T-helper 17 cell (primary cell): ENCODE data around the gene DIP2C. TPM values are rescaled to one million over a fixed set of nuclear protein-coding genes. Genes with fewer than 3 reads are reported as not detected.
"Not testable (repeated sequence)": the region's sequence is repeated elsewhere in the genome, so short reads cannot be mapped to it uniquely, and the experiment has no call there.

Source experiments
- ATAC-seq: fragments of 150-1000 bp; cut with Tn5 transposase; 2 replicates; pipeline ENCODE4 v1.10.0; 2021; ENCODE audit warnings: mild to moderate bottlenecking, moderate library complexity
- DNase-seq, 3 donors: peaks; one replicate each; pipeline versions ENCODE4 v3.0.0 to v3.0.0-alpha.2; 2020 to 2021
- H3K9me3 ChIP-seq: one replicate; pipeline ENCODE4 v1.7.0; 2013; ENCODE audit warnings: low read length, mild to moderate bottlenecking; ENCODE audit not compliant: control insufficient read depth, poor library complexity, severe bottlenecking
- H3K27ac Mint-ChIP-seq: one replicate; pipeline ENCODE4 v1.8.0; 2022; ENCODE audit warnings: mild to moderate bottlenecking, moderate library complexity, mixed read lengths
- H3K27me3 Mint-ChIP-seq: one replicate; pipeline ENCODE4 v1.8.0; 2022; ENCODE audit warnings: mixed read lengths
- H3K36me3 Mint-ChIP-seq: one replicate; pipeline ENCODE4 v1.8.0; 2022; ENCODE audit warnings: low read depth, mixed read lengths
- H3K4me1 Mint-ChIP-seq: one replicate; pipeline ENCODE4 v1.8.0; 2022; ENCODE audit warnings: mild to moderate bottlenecking, mixed read lengths
- H3K4me3 Mint-ChIP-seq: one replicate; pipeline ENCODE4 v1.8.0; 2022; ENCODE audit warnings: mild to moderate bottlenecking, moderate library complexity, mixed read lengths
- total RNA-seq, 4 donors: library from RNA in 2 of 4; stranded (reverse) in 2 of 4; gene quantifications; one replicate each; pipeline ENCODE4 v1.2.3 and lab custom pipeline; 2022 to 2026

The DIP2C gene
- total RNA-seq, 2 donors from 2014 or later: 4.1 to 6.0 TPM

GRCh38 chr10:373526-374309 is 315.8 kb downstream of the DIP2C start:
- H3K4me1 Mint-ChIP-seq: no peaks in the 10 kb centered on the region
- ATAC-seq (no peak), DNase-seq (no peak)
- no peaks in the 10 kb centered on the region for H3K9me3 ChIP-seq
- H3K4me3 Mint-ChIP-seq: no peak overlapping the region
- H3K27me3 Mint-ChIP-seq: no peaks in the 10 kb centered on the region
- peaks cover 5% of the 10 kb centered on the region for H3K36me3 Mint-ChIP-seq
- no peak overlapping the region for H3K27ac Mint-ChIP-seq

- DNase-seq: no peak
- H3K9me3 ChIP-seq: no peaks in the 10 kb centered on the region
- no peak overlapping the region for H3K4me3 Mint-ChIP-seq
- H3K4me1 Mint-ChIP-seq: no peaks in the 10 kb centered on the region
- peaks cover 5% of the 10 kb centered on the region for H3K36me3 Mint-ChIP-seq
- no peak for ATAC-seq
- no peaks in the 10 kb centered on the region for H3K27me3 Mint-ChIP-seq
- H3K27ac Mint-ChIP-seq: no peak overlapping the region
These were observed 316.5 kb downstream of the DIP2C start for GRCh38 chr10:373015-373414.

GRCh38 chr10:372566-372965 is 316.9 kb downstream of the DIP2C start:
- H3K36me3 Mint-ChIP-seq: peaks cover 5% of the 10 kb centered on the region
- H3K9me3 ChIP-seq: no peaks in the 10 kb centered on the region
- H3K27ac Mint-ChIP-seq: peak overlapping the region; percentile 8
- DNase-seq (no peak), ATAC-seq (no peak)
- no peak overlapping the region for H3K4me3 Mint-ChIP-seq
- H3K27me3 Mint-ChIP-seq: no peaks in the 10 kb centered on the region
- no peaks in the 10 kb centered on the region for H3K4me1 Mint-ChIP-seq

- Mint-ChIP-seq H3K36me3 (peaks cover 5% of the 10 kb centered on the region), H3K4me3 (no peak overlapping the region)
These were observed 318.0 kb downstream of the DIP2C start for GRCh38 chr10:371515-371914.

GRCh38 chr10:370449-370825 is 319.0 kb downstream of the DIP2C start:
- no peaks in the 10 kb centered on the region for H3K27me3 Mint-ChIP-seq
- H3K36me3 Mint-ChIP-seq: peaks cover 2% of the 10 kb centered on the region
- DNase-seq (no peak), ATAC-seq (no peak)
- H3K9me3 ChIP-seq: no peaks in the 10 kb centered on the region
- no peak overlapping the region for H3K4me3 Mint-ChIP-seq
- H3K4me1 Mint-ChIP-seq: no peaks in the 10 kb centered on the region
- H3K27ac Mint-ChIP-seq: no peak overlapping the region

More at GRCh38 chr10:371515-371914, 318.0 kb downstream of the DIP2C start:
- no peaks in the 10 kb centered on the region for H3K9me3 ChIP-seq
- ATAC-seq (no peak), DNase-seq (no peak)
- Mint-ChIP-seq H3K4me1 (no peaks in the 10 kb centered on the region), H3K27me3 (no peaks in the 10 kb centered on the region), H3K27ac (no peak overlapping the region)

GRCh38 chr10:369684-370448 is 319.6 kb downstream of the DIP2C start:
- Mint-ChIP-seq H3K27ac (no peak overlapping the region), H3K36me3 (peaks cover 2% of the 10 kb centered on the region), H3K4me1 (no peaks in the 10 kb centered on the region), H3K4me3 (no peak overlapping the region), H3K27me3 (no peaks in the 10 kb centered on the region)
- no peaks in the 10 kb centered on the region for H3K9me3 ChIP-seq
- no peak for DNase-seq
- no peak for ATAC-seq

- H3K27me3 Mint-ChIP-seq: no peaks in the 10 kb centered on the region
- peaks cover 2% of the 10 kb centered on the region for H3K36me3 Mint-ChIP-seq
- no peak overlapping the region for H3K4me3 Mint-ChIP-seq
- DNase-seq (no peak), ATAC-seq (no peak)
- no peaks in the 10 kb centered on the region for H3K9me3 ChIP-seq
- H3K27ac Mint-ChIP-seq: no peak overlapping the region
- H3K4me1 Mint-ChIP-seq: no peaks in the 10 kb centered on the region
These were observed 320.2 kb downstream of the DIP2C start for GRCh38 chr10:369221-369683.

- DNase-seq (no peak), ATAC-seq (no peak)
- no peaks in the 10 kb centered on the region for H3K9me3 ChIP-seq
- Mint-ChIP-seq H3K36me3 (peaks cover under 1% of the 10 kb centered on the region), H3K27ac (no peak overlapping the region), H3K4me3 (no peak overlapping the region), H3K4me1 (no peaks in the 10 kb centered on the region), H3K27me3 (no peaks in the 10 kb centered on the region)
These were observed 320.8 kb downstream of the DIP2C start for GRCh38 chr10:368579-369220.

- H3K36me3 Mint-ChIP-seq, H3K27ac Mint-ChIP-seq, H3K9me3 ChIP-seq, H3K4me3 Mint-ChIP-seq, ATAC-seq, DNase-seq, H3K4me1 Mint-ChIP-seq, H3K27me3 Mint-ChIP-seq: not testable (repeated sequence)
These were observed 321.4 kb downstream of the DIP2C start for GRCh38 chr10:368107-368506.

GRCh38 chr10:367636-368035 is 321.8 kb downstream of the DIP2C start:
- H3K4me3 Mint-ChIP-seq: no peak overlapping the region
- ATAC-seq: no peak
- no peaks in the 10 kb centered on the region for H3K27me3 Mint-ChIP-seq
- H3K27ac Mint-ChIP-seq: no peak overlapping the region
- no peaks in the 10 kb centered on the region for H3K4me1 Mint-ChIP-seq
- DNase-seq: no peak
- H3K36me3 Mint-ChIP-seq: peaks cover 2% of the 10 kb centered on the region
- no peaks in the 10 kb centered on the region for H3K9me3 ChIP-seq

- no peak overlapping the region for H3K27ac Mint-ChIP-seq
- peaks cover 5% of the 10 kb centered on the region for H3K36me3 Mint-ChIP-seq
- H3K9me3 ChIP-seq: no peaks in the 10 kb centered on the region
- H3K27me3 Mint-ChIP-seq: no peaks in the 10 kb centered on the region
- no peak for DNase-seq
- H3K4me1 Mint-ChIP-seq: peaks cover 4% of the 10 kb centered on the region
- H3K4me3 Mint-ChIP-seq: no peak overlapping the region
- no peak for ATAC-seq
These were observed 323.3 kb downstream of the DIP2C start for GRCh38 chr10:366186-366585.

- Mint-ChIP-seq H3K4me3 (no peak overlapping the region), H3K36me3 (peaks cover 5% of the 10 kb centered on the region), H3K4me1 (peaks cover 4% of the 10 kb centered on the region), H3K27ac (no peak overlapping the region), H3K27me3 (no peaks in the 10 kb centered on the region)
- no peak for DNase-seq
- no peak for ATAC-seq
- no peaks in the 10 kb centered on the region for H3K9me3 ChIP-seq
These were observed 325.1 kb downstream of the DIP2C start for GRCh38 chr10:364267-364775.

- no peak for DNase-seq
- H3K9me3 ChIP-seq: no peaks in the 10 kb centered on the region
- H3K36me3 Mint-ChIP-seq: peaks cover 5% of the 10 kb centered on the region
- ATAC-seq: no peak
- peaks cover 4% of the 10 kb centered on the region for H3K4me1 Mint-ChIP-seq
- no peaks in the 10 kb centered on the region for H3K27me3 Mint-ChIP-seq
- H3K4me3 Mint-ChIP-seq: no peak overlapping the region
- H3K27ac Mint-ChIP-seq: no peak overlapping the region
These were observed 326.3 kb downstream of the DIP2C start for GRCh38 chr10:363152-363551.
